D721Med (cell line): ENCODE measurements around the gene TOM1.
"Not testable (repeated sequence)": the region's sequence is repeated elsewhere in the genome, so short reads cannot be mapped to it uniquely, and the experiment has no call there.

Experiments used
- DNase-seq: peaks from one replicate; pipeline ENCODE4 v3.0.0; 2011; ENCODE audit warnings: low spot score; ENCODE audit not compliant: insufficient read length
- FAIRE-seq: peaks from 2 replicates; lab custom pipeline; 2011; peaks lifted over from hg19 to GRCh38; lab: Jason Lieb, UNC
- CTCF ChIP-seq: IDR thresholded peaks from 2 replicates; pipeline ENCODE4 v1.5.1; 2012; ENCODE audit warnings: mild to moderate bottlenecking, control low read depth; ENCODE audit not compliant: insufficient read depth; ENCODE audit errors: missing control alignments

The TOM1 gene

GRCh38 chr22:35393116-35394010, 93.7 kb downstream of the TOM1 start:
- FAIRE-seq (no peak), DNase-seq (no peak)
- no peak for TF ChIP-seq CTCF

- DNase-seq: no peak
- no peak for TF ChIP-seq CTCF
- no peak for FAIRE-seq
Measured at GRCh38 chr22:35394011-35394312, 94.3 kb downstream of the TOM1 start.

GRCh38 chr22:35394810-35395563, 95.3 kb downstream of the TOM1 start:
- DNase-seq (no peak), FAIRE-seq (no peak)
- TF ChIP-seq CTCF: no peak

GRCh38 chr22:35396622-35397021, 96.9 kb downstream of the TOM1 start:
- not testable (repeated sequence) for DNase-seq, FAIRE-seq

- TF ChIP-seq CTCF: no peak
- DNase-seq (no peak), FAIRE-seq (no peak)
Measured at GRCh38 chr22:35397095-35397904, 97.6 kb downstream of the TOM1 start.
